HAP-1 (cell line): ENCODE measurements around the gene REEP1.

Experiments
- DNase-seq, 2 experiments: peaks; one replicate each; pipeline ENCODE4 v3.0.0-alpha.2; 2016 to 2020; ENCODE audit warnings: low spot score in 2 of 2
- H3K27me3 ChIP-seq: fragments of 250-450 bp; sonication (Bioruptor Pico); 2 replicates; pipeline ENCODE4 v1.5.1; 2020; ENCODE audit warnings: low read depth, mild to moderate bottlenecking, moderate library complexity
- H3K36me3 ChIP-seq: fragments of 250-450 bp; sonication (Bioruptor Pico); replicated peaks from 2 replicates; pipeline ENCODE4 v1.5.1; 2020; ENCODE audit warnings: mild to moderate bottlenecking
- H3K4me1 ChIP-seq: fragments of 250-450 bp; sonication (Bioruptor Pico); 2 replicates; pipeline ENCODE4 v1.5.1; 2020; ENCODE audit warnings: mild to moderate bottlenecking
- H3K4me3 ChIP-seq: fragments of 250-450 bp; sonication (Bioruptor Pico); 2 replicates; pipeline ENCODE4 v1.5.1; 2020; ENCODE audit warnings: mild to moderate bottlenecking, moderate library complexity
- H3K9me3 ChIP-seq: fragments of 250-450 bp; sonication (Bioruptor Pico); 2 replicates; pipeline ENCODE4 v1.5.1; 2020; ENCODE audit warnings: mild to moderate bottlenecking, moderate library complexity
- in situ Hi-C: fragments of 300-500 bp; cut with MboI; formaldehyde crosslinking; loops from 3 replicates; pipeline ENCODE4 v1.14.3; 2020; ENCODE audit warnings: low sequenced_read_pairs, inconsistent platforms, mixed read lengths

The REEP1 gene

GRCh38 chr2:86176597-86176996, 160.8 kb downstream of the REEP1 start:
- Histone ChIP-seq H3K36me3 (peaks cover 61% of the 10 kb centered on the region), H3K27me3 (no peaks in the 10 kb centered on the region), H3K4me1 (peaks cover 4% of the 10 kb centered on the region), H3K4me3 (no peak overlapping the region), H3K9me3 (no peaks in the 10 kb centered on the region)
- no peak for DNase-seq
- in situ Hi-C loops: no loop called here

- no peak overlapping the region for H3K4me3 ChIP-seq
- no peaks in the 10 kb centered on the region for H3K9me3 ChIP-seq
- peaks cover 63% of the 10 kb centered on the region for H3K36me3 ChIP-seq
- peaks cover 4% of the 10 kb centered on the region for H3K4me1 ChIP-seq
- in situ Hi-C loops: no loop called here
- no peak for DNase-seq
- no peaks in the 10 kb centered on the region for H3K27me3 ChIP-seq
Measured at GRCh38 chr2:86175828-86176227, 161.6 kb downstream of the REEP1 start.

GRCh38 chr2:86174445-86174844, 163.0 kb downstream of the REEP1 start:
- in situ Hi-C loops: no loop called here
- H3K9me3 ChIP-seq: no peaks in the 10 kb centered on the region
- DNase-seq: no peak
- H3K27me3 ChIP-seq: no peaks in the 10 kb centered on the region
- H3K36me3 ChIP-seq: peaks cover 73% of the 10 kb centered on the region
- no peak overlapping the region for H3K4me3 ChIP-seq
- peaks cover 4% of the 10 kb centered on the region for H3K4me1 ChIP-seq

GRCh38 chr2:86172610-86173009, 164.8 kb downstream of the REEP1 start:
- Histone ChIP-seq H3K9me3 (no peaks in the 10 kb centered on the region), H3K27me3 (no peaks in the 10 kb centered on the region), H3K4me3 (no peak overlapping the region), H3K4me1 (peaks cover 4% of the 10 kb centered on the region), H3K36me3 (peaks cover 76% of the 10 kb centered on the region)
- in situ Hi-C loops: no loop called here
- DNase-seq: no peak

- in situ Hi-C loops: no loop called here
- Histone ChIP-seq H3K36me3 (peaks cover 69% of the 10 kb centered on the region), H3K27me3 (no peaks in the 10 kb centered on the region), H3K4me1 (peaks cover 4% of the 10 kb centered on the region), H3K4me3 (no peak overlapping the region), H3K9me3 (no peaks in the 10 kb centered on the region)
- no peak for DNase-seq
Measured at GRCh38 chr2:86171295-86171694, 166.1 kb downstream of the REEP1 start.

GRCh38 chr2:86170449-86170848, 167.0 kb downstream of the REEP1 start:
- peaks cover 4% of the 10 kb centered on the region for H3K4me1 ChIP-seq
- no peaks in the 10 kb centered on the region for H3K9me3 ChIP-seq
- peaks cover 70% of the 10 kb centered on the region for H3K36me3 ChIP-seq
- no peaks in the 10 kb centered on the region for H3K27me3 ChIP-seq
- in situ Hi-C loops: no loop called here
- no peak for DNase-seq
- H3K4me3 ChIP-seq: no peak overlapping the region
